HG03159 (cell line): ENCODE results near the gene HSD17B8.
"Not testable (repeated sequence)": the region's sequence is repeated elsewhere in the genome, so short reads cannot be mapped to it uniquely, and the experiment has no call there.

Experiments used
- ATAC-seq: cut with Tn5 transposase; IDR thresholded peaks from one replicate; pipeline ENCODE4 v1.9.1; 2021; ENCODE audit warnings: mild to moderate bottlenecking, moderate library complexity; ENCODE audit not compliant: unreplicated experiment

Gene HSD17B8

DNA sequence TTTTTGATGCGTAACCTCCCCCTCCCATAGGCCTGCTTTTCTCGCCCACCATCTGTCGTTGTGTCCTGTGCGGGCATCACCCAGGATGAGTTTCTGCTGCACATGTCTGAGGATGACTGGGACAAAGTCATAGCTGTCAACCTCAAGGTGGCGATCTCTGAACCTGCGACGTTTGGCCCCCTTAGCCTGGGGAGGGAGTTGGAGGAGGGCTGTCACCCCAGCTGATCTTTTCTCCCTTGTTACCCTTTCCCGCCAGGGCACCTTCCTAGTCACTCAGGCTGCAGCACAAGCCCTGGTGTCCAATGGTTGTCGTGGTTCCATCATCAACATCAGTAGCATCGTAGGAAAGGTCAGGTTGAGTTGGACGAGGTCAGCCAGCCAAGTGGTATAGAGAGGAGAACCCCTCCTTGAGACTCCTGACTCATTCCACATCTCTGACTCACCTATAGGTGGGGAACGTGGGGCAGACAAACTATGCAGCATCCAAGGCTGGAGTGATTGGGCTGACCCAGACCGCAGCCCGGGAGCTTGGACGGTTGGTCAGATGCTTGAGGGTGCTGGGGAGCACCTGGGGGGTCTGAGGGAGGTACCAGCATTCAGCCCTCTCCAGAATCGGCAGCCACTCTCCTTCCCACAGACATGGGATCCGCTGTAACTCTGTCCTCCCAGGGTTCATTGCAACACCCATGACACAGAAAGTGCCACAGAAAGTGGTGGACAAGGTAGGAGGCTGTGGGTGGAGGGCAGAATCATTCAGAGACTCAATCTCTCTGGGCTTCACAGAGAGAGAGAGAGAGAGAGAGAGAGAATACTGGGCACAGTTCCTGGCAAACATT is 954 bp downstream of the HSD17B8 start:
- no peak for ATAC-seq

DNA sequence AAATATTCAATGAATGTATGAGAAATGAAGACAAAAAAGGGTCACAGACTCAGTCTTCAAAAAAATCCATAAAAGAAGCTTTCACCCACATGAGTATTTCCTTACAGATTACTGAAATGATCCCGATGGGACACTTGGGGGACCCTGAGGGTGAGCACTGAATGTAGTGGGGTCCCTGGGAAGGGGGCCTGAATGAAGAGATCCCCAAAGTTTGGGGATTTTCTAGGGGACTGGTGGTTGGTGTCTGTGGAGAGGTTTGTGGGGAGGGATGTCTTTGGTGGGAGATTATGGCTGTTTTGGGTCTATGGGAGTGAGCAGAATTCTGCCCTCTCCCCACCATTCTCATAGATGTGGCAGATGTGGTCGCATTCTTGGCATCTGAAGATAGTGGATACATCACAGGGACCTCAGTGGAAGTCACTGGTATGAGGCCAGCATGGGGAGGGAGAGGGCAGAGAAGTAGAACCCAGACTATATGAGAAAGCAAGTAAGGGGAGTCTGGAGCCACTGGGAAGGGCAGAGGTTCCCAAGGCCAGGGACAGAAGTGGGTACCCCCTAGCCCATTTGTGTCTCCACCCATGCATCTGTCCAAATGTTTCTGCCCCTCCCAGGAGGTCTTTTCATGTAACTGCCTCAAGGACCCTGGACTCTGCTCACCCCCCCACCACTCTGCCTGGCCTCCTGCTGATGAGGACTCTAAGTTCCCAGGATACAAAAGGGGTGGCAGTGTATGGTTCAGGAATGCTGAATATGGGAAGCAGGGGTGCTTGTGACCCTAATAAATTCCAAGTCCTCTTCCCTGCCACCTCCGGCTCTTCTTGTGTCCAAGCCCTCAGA is 1.8 kb downstream of the HSD17B8 start:
- no peak for ATAC-seq

DNA sequence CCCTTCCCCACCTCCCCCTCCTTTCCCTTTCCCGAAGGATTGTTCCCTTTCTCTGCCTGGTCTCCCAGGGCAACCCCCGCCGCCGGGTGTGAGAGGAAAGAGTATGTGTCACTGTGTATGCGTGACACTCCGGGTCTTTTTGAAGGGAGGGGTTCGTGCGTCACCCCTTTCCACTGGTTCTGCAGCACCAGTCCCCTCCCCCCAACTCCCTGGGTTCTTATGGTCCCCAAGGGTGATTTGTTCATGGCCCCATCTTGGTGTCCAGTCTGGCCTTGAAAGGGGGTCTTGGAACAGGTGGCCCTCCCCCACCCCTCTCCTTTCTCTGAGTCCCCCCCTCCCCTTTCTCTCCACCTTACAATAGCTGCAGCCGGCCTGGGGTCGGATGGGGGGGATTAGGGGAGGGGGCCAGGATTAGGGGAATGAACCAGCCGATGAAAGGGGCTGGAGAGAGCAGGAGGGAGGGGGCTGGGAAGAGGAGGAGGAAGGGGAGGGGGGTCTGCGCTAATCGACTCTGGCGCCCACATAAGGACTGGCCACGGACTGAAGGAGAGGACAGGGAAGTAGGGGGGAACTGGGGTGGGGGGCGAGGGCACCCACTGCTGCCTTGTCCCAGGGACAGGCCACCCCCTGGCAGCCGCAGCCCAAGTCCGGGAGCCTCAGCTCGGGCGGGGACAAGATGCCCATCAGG is 2.6 kb downstream of the HSD17B8 start:
- no peak for ATAC-seq

DNA sequence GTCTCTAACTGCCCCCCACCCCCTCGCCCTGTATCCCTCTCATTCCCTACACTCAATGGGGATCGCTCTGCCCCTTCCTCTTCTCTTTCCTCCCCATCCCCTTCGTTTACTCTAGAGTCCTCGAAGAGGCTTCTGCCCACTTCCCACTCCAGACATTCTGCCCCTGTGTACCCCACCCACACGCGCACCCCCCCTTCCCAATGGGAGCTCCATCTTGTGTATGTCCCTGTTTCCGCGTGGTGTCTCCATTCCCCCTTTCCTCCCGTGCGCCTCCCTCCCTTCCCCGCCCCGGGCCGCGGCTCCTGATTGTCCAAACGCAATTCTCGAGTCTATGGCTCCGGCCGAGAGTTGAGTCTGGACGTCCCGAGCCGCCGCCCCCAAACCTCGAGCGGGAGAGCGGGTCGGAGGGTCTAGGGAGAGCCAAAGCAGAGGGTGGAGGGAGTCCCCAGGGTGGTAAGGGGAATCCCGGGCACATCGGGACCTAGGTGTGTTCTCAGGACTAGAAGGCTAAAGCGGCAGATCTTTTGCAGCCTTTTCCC is 3.2 kb downstream of the HSD17B8 start:
- no peak for ATAC-seq

DNA sequence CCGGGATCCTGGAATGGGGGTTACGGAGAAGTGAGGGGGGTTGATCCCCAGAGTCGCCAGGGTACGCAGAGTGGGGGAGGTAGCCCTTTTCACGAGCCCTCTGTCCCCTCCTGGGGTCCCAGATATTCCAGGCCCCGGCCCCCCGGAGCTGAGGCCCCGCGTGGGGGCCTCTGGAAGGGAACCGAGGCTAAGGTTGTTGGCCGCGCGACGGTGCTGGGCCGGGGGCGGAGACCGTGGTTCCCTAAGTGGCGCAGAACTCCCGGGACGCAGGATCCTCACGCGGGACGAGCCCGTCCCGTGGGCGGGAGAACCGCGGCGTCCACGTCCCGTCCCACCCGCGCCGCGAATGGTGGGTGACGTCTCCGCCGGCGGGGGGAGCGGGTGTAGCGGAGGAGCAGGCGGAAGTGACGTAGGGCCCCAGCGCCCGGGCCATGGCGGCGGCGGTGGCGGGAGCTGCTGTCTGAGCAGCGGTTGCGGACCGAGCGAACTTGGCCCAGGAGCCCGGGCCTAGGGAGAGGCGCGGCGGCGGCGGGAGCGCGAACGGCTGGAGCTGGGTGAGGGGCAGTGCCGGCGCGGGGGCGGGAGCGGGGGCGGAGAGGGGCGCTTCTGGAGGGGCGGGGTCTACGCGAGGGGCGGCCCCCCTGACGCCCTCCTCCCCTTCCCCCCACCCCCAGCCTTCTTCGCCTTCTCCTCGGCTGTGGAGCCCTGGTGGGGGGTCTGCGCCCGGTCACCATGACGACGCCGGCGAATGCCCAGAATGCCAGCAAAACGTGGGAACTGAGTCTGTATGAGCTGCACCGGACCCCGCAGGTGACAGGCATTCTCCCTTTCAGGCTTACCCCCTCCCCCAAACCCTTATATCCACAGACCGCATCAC is 3.9 kb downstream of the HSD17B8 start, which contains the start of gene RING1:
Gene RING1, plus strand, starts transcription at position 410 of the 877 bp plus-strand sequence. Its CDS starts 323 bp downstream, at position 733.
- ATAC-seq = no peak

- ATAC-seq = no peak
Measured at GRCh38 chr6:33209856-33210255, 5.4 kb downstream of the HSD17B8 start.

GRCh38 chr6:33211136-33211535 is 6.7 kb downstream of the HSD17B8 start:
- ATAC-seq = no peak

- no peak for ATAC-seq
Measured at GRCh38 chr6:33211666-33212422, 7.4 kb downstream of the HSD17B8 start.

DNA sequence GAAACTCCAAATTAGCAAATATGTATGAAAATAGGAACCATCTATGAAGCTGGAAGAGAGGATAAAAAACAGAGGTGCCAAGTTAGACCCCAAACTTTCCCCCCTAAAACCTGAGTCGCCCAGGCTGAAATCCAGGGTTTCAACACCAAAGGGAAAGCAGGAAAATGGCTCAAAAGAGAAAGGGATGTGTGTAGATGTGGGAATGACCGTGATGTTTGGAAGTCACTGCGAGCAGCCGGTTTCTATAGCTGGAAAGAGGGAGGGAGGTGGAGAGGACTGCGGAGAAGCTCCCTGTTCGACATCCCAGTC is 8.4 kb downstream of the HSD17B8 start:
- no peak for ATAC-seq

DNA sequence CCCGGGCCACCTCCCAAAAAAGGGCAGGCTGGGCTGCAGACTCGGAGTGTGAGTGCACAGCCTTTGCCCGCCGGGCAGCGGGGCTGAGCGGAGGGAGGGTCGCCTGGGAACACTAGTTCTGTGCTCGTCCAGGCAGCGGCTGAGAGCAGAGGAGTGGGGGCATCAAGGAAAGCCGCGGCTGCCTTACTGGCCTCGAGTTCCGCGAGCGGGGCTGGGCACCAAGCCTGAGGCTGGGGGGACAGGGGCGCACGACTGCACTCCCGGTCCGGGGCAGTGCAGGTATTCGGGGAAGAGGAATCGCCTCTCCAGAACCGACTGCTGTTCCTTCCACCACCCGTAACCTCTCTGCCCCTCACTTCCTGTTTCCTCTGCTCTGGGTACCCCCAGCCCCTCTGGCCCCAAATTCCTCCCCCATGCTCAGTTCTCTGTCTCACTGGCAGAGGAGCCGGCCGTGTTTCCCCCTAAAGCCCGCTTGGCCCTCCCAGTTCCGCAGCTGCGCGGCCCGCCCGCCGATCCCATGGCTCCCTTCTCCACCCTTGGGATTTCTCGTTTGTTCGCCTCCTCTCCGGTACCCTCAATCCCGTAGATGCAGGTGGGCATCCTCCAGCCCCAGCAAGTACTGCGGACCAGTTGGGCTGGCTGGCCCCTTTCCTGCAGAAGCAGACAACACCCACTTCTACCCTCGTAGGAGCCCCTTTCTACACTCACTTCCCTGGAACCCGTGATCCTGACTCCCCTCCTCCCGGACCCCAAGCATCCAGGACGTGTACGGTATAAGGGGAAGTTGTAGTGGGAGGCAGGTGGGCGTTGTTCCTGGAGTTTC is 8.9 kb downstream of the HSD17B8 start:
- no peak for ATAC-seq

DNA sequence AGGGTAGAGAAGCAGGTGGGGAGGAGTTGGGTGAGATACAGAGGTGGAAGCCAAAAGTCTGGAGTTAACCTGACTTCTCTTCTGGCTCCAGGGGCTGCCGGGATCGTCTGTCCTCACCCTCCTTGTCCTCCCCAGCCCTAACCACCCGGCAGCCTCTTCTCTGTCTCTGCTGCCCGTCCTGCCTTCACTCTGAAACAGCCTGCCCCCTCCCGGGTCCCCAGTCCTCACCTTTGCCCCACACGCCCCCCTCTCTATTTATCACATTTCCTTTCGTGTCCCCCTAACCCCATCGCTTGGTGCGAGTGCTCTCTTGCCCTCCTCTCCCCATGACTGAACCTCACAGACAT is 9.5 kb downstream of the HSD17B8 start:
- no peak for ATAC-seq

DNA sequence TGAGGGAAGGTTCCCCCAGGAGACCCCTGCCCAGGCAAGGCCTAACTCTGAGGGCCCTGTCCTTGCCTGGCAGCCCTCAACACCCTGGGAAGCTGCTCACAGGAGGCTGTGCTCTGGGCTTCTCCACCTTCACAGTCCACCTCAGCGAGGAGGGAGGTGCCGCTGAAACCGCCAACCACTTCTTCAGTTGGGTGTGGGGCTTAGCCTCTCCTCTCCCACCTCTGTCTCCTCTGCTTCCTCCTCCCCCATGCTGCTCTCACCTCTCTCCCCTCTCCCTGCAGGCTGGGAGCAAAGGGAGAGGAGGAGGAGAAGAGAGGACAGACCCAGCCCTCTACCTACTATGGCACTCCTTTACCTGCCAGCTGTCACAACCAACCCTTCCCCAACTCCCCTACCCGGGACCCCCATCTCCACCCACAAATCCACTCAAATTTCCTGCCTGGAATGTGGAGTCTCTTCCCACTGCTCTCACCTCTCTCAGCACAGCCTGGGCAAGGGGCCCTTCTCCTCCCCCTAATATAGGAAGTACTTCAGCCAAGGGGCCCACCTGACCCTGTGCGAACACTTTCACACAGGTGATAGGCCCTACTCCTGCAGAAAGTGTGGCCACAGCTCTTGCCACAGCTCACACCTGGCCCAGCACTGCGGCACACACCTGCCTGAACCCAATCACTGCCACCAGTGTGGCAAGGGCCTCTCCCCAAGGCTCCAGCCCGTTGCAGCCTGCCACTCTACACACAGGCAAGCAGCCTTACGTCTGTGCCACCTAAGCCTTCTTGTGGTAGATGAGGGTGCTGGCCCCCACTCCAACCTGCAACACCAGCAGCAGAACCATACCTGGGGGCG is 11.0 kb downstream of the HSD17B8 start:
- no peak for ATAC-seq

GRCh38 chr6:33216117-33216649 is 11.7 kb downstream of the HSD17B8 start:
- no peak for ATAC-seq

- no peak for ATAC-seq
Measured at GRCh38 chr6:33217246-33217645, 12.8 kb downstream of the HSD17B8 start.

DNA sequence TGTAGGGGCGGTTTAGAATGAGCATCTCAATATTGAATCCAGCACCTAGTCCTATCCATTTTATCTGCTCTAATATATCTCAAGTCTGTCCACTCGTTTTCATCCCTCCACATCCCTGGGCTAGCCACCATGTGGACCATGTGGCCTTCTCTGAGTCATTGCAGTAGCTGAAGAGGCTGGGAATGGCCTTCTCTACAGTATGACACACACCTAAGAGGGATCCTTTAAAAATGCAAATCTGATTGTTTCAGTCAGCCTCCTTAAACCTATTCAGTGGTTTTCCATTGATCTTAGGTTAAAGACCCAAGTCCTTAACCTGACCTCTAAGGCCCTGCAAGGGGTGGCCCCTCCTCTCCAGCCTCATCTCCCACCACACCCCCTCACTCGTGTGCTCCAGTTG is 13.2 kb downstream of the HSD17B8 start:
- no peak for ATAC-seq

GRCh38 chr6:33226503-33227120 is 22.2 kb downstream of the HSD17B8 start:
- ATAC-seq = not testable (repeated sequence)

GRCh38 chr6:33235221-33235634 is 30.8 kb downstream of the HSD17B8 start:
- no peak for ATAC-seq
